ENCODE data around the gene CLN6.
A peak's percentile ranks its signal among the peaks of the same experiment; 100 is the strongest.

Gene CLN6

DNA sequence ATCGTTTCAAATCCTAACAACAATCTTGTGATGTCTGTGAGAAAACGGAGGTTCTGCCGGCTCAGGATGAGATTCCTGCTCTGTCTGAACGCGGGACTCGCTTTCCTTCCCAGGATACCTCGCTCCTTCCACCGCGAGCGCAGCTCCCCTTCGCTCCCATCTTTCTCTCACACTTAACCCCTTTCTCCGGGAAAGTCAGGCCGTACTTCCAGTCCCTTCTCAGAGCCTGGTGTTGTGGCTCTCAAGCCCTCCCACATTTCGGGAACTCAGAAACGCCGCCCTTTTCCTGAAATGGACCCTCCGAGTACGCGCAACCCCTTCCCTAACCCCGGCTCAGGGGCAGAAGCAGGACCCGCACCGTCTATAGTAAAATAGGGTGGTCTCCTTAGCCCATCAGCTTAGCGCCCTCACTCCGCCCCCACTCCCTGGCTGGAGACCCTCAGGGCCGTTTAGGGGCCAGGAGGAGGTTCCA lies 47.6 kb upstream of the CLN6 start:
- no peak overlapping the region for H2AK5ac ChIP-seq (ENCODE audit: low read length)
- no peak overlapping the region for H3K23ac ChIP-seq (ENCODE audit: low read length)
- H2BK5ac ChIP-seq (ENCODE audit: low read depth, low read length, poor library complexity) = peak overlapping the region; percentile 84
- peaks cover 21% of the 10 kb centered on the region for H3K79me2 ChIP-seq (ENCODE audit: control insufficient read depth, insufficient read depth, low read length, poor library complexity)
- H2BK12ac ChIP-seq (ENCODE audit: low read length) = peak overlapping the region; percentile 12
- H3K4me1 ChIP-seq (ENCODE audit: control insufficient read depth in 1 of 2, insufficient read depth in 2 of 2, low read length in 2 of 2) = peaks cover 6 to 16% of the 10 kb centered on the region in 2 experiments
- H3K27me3 ChIP-seq (ENCODE audit: insufficient read depth, low read length) = no peaks in the 10 kb centered on the region
- H2BK120ac ChIP-seq (ENCODE audit: insufficient read depth, low read length, poor library complexity) = peak overlapping the region; percentile 98
- H3K27ac ChIP-seq (ENCODE audit: low read depth, low read length) = peak overlapping the region; percentile 100
- DNase-seq = no peak
- H3K4me2 ChIP-seq (ENCODE audit: low read length) = peak overlapping the region; percentile 83
- peaks cover 23% of the 10 kb centered on the region for H3K79me1 ChIP-seq (ENCODE audit: low read length)
- H3K14ac ChIP-seq (ENCODE audit: low read length) = peak overlapping the region; percentile 73
- WGBS (ENCODE audit: extremely low coverage, insufficient coverage, insufficient read length) = no CpG with 5 or more reads among the region's 25 CpGs
- H4K91ac ChIP-seq (ENCODE audit: low read depth, low read length) = peak overlapping the region; percentile 91
- peak overlapping the region; percentile 18 for H3K4ac ChIP-seq (ENCODE audit: low read depth, low read length)
- peak overlapping the region; percentile 65 for H3K18ac ChIP-seq (ENCODE audit: low read length)
- H3K9ac ChIP-seq (ENCODE audit: low read length) = peak overlapping the region; percentile 86
- H4K12ac ChIP-seq (ENCODE audit: low read depth, low read length) = peak overlapping the region; percentile 71
- H4K8ac ChIP-seq (ENCODE audit: low read depth, low read length) = peak overlapping the region; percentile 95
- peak overlapping the region; percentile 84 for H2AFZ ChIP-seq (ENCODE audit: insufficient read depth, low read length, poor library complexity)
- H3K9me3 ChIP-seq (ENCODE audit: insufficient read depth, low read depth, low read length) = no peaks in the 10 kb centered on the region
- no peaks in the 10 kb centered on the region for H3K36me3 ChIP-seq (ENCODE audit: control insufficient read depth in 1 of 2, insufficient read depth in 2 of 2, low read length in 2 of 2)
- peak overlapping the region; percentile 84 for H3K4me3 ChIP-seq (ENCODE audit: low read depth, low read length)

- Histone ChIP-seq H4K91ac (ENCODE audit: low read depth, low read length) (peak overlapping the region; percentile 39), H3K79me2 (ENCODE audit: control insufficient read depth, insufficient read depth, low read length, poor library complexity) (peaks cover 20% of the 10 kb centered on the region), H3K23ac (ENCODE audit: low read length) (no peak overlapping the region), H4K8ac (ENCODE audit: low read depth, low read length) (peak overlapping the region; percentile 66), H3K4me2 (ENCODE audit: low read length) (peak overlapping the region; percentile 83), H2AK5ac (ENCODE audit: low read length) (peak overlapping the region; percentile 57), H2BK12ac (ENCODE audit: low read length) (no peak overlapping the region), H3K9ac (ENCODE audit: low read length) (peak overlapping the region; percentile 18), H3K27me3 (ENCODE audit: insufficient read depth, low read length) (no peaks in the 10 kb centered on the region), H3K18ac (ENCODE audit: low read length) (no peak overlapping the region), H3K4me3 (ENCODE audit: low read depth, low read length) (no peak overlapping the region), H3K14ac (ENCODE audit: low read length) (no peak overlapping the region), H3K9me3 (ENCODE audit: insufficient read depth, low read depth, low read length) (no peaks in the 10 kb centered on the region), H3K4ac (ENCODE audit: low read depth, low read length) (no peak overlapping the region), H3K36me3 (ENCODE audit: control insufficient read depth in 1 of 2, insufficient read depth in 2 of 2, low read length in 2 of 2) (no peaks in the 10 kb centered on the region), H2AFZ (ENCODE audit: insufficient read depth, low read length, poor library complexity) (peak overlapping the region; percentile 37), H4K12ac (ENCODE audit: low read depth, low read length) (peak overlapping the region; percentile 71), H3K79me1 (ENCODE audit: low read length) (peaks cover 23% of the 10 kb centered on the region), H2BK120ac (ENCODE audit: insufficient read depth, low read length, poor library complexity) (no peak overlapping the region), H2BK5ac (ENCODE audit: low read depth, low read length, poor library complexity) (no peak overlapping the region), H3K4me1 (ENCODE audit: control insufficient read depth in 1 of 2, insufficient read depth in 2 of 2, low read length in 2 of 2) (peaks cover 7 to 16% of the 10 kb centered on the region in 2 experiments), H3K27ac (ENCODE audit: low read depth, low read length) (peak overlapping the region; percentile 100)
- no peak for DNase-seq
- no CpG with 5 or more reads among the region's 3 CpGs for WGBS (ENCODE audit: extremely low coverage, insufficient coverage, insufficient read length)
Measured at GRCh38 chr15:68276668-68277067, 47.1 kb upstream of the CLN6 start.

- no CpG with 5 or more reads among the region's 3 CpGs for WGBS (ENCODE audit: extremely low coverage, insufficient coverage, insufficient read length)
- Histone ChIP-seq H3K36me3 (ENCODE audit: control insufficient read depth in 1 of 2, insufficient read depth in 2 of 2, low read length in 2 of 2) (no peaks in the 10 kb centered on the region), H3K27ac (ENCODE audit: low read depth, low read length) (no peak overlapping the region), H3K27me3 (ENCODE audit: insufficient read depth, low read length) (no peaks in the 10 kb centered on the region), H2AFZ (ENCODE audit: insufficient read depth, low read length, poor library complexity) (no peak overlapping the region), H3K4me3 (ENCODE audit: low read depth, low read length) (no peak overlapping the region), H2BK120ac (ENCODE audit: insufficient read depth, low read length, poor library complexity) (no peak overlapping the region), H4K91ac (ENCODE audit: low read depth, low read length) (no peak overlapping the region), H2AK5ac (ENCODE audit: low read length) (no peak overlapping the region), H3K4me2 (ENCODE audit: low read length) (no peak overlapping the region), H3K14ac (ENCODE audit: low read length) (no peak overlapping the region), H2BK12ac (ENCODE audit: low read length) (no peak overlapping the region), H3K9ac (ENCODE audit: low read length) (no peak overlapping the region), H3K9me3 (ENCODE audit: insufficient read depth, low read depth, low read length) (no peaks in the 10 kb centered on the region), H4K12ac (ENCODE audit: low read depth, low read length) (no peak overlapping the region), H3K79me2 (ENCODE audit: control insufficient read depth, insufficient read depth, low read length, poor library complexity) (peaks cover 17% of the 10 kb centered on the region), H2BK5ac (ENCODE audit: low read depth, low read length, poor library complexity) (no peak overlapping the region), H3K4me1 (ENCODE audit: control insufficient read depth in 1 of 2, insufficient read depth in 2 of 2, low read length in 2 of 2) (peaks cover 9 to 18% of the 10 kb centered on the region in 2 experiments), H3K4ac (ENCODE audit: low read depth, low read length) (no peak overlapping the region), H4K8ac (ENCODE audit: low read depth, low read length) (no peak overlapping the region), H3K23ac (ENCODE audit: low read length) (no peak overlapping the region), H3K79me1 (ENCODE audit: low read length) (peaks cover 25% of the 10 kb centered on the region), H3K18ac (ENCODE audit: low read length) (no peak overlapping the region)
- DNase-seq = no peak
Measured at GRCh38 chr15:68275165-68275746, 45.7 kb upstream of the CLN6 start.

GRCh38 chr15:68274201-68274848 lies 44.8 kb upstream of the CLN6 start:
- no peak overlapping the region for H3K18ac ChIP-seq (ENCODE audit: low read length)
- no peak overlapping the region for H3K4me3 ChIP-seq (ENCODE audit: low read depth, low read length)
- H3K27me3 ChIP-seq (ENCODE audit: insufficient read depth, low read length) = no peaks in the 10 kb centered on the region
- H4K8ac ChIP-seq (ENCODE audit: low read depth, low read length) = no peak overlapping the region
- H2BK120ac ChIP-seq (ENCODE audit: insufficient read depth, low read length, poor library complexity) = no peak overlapping the region
- no peak overlapping the region for H2BK5ac ChIP-seq (ENCODE audit: low read depth, low read length, poor library complexity)
- no peak overlapping the region for H3K9ac ChIP-seq (ENCODE audit: low read length)
- H3K36me3 ChIP-seq (ENCODE audit: control insufficient read depth in 1 of 2, insufficient read depth in 2 of 2, low read length in 2 of 2) = no peaks in the 10 kb centered on the region
- H2AFZ ChIP-seq (ENCODE audit: insufficient read depth, low read length, poor library complexity) = no peak overlapping the region
- H2AK5ac ChIP-seq (ENCODE audit: low read length) = no peak overlapping the region
- no peaks in the 10 kb centered on the region for H3K9me3 ChIP-seq (ENCODE audit: insufficient read depth, low read depth, low read length)
- no CpG with 5 or more reads among the region's 5 CpGs for WGBS (ENCODE audit: extremely low coverage, insufficient coverage, insufficient read length)
- peaks cover 17% of the 10 kb centered on the region for H3K79me2 ChIP-seq (ENCODE audit: control insufficient read depth, insufficient read depth, low read length, poor library complexity)
- H4K91ac ChIP-seq (ENCODE audit: low read depth, low read length) = no peak overlapping the region
- no peak overlapping the region for H3K27ac ChIP-seq (ENCODE audit: low read depth, low read length)
- H3K14ac ChIP-seq (ENCODE audit: low read length) = no peak overlapping the region
- H3K4ac ChIP-seq (ENCODE audit: low read depth, low read length) = no peak overlapping the region
- peaks cover 25% of the 10 kb centered on the region for H3K79me1 ChIP-seq (ENCODE audit: low read length)
- H2BK12ac ChIP-seq (ENCODE audit: low read length) = no peak overlapping the region
- H4K12ac ChIP-seq (ENCODE audit: low read depth, low read length) = no peak overlapping the region
- no peak for DNase-seq
- no peak overlapping the region for H3K23ac ChIP-seq (ENCODE audit: low read length)
- H3K4me2 ChIP-seq (ENCODE audit: low read length) = no peak overlapping the region
- H3K4me1 ChIP-seq (ENCODE audit: control insufficient read depth in 1 of 2, insufficient read depth in 2 of 2, low read length in 2 of 2) = peaks cover 9 to 18% of the 10 kb centered on the region in 2 experiments
